Tibial nerve (tissue), 4 donors: Measurements from ENCODE around the gene EPHA6. TPM values are rescaled to one million over a fixed set of nuclear protein-coding genes. Genes with fewer than 3 reads are reported as not detected.

ENCODE experiments used
- DNase-seq, 2 donors: peaks; one replicate each; pipeline ENCODE4 v3.0.0-alpha.2; 2019; ENCODE audit warnings: low spot score in 2 of 2
- H3K27ac ChIP-seq, 4 donors: fragments of 200-600 bp; sonication (generic) in 3 of 4; one replicate each; pipeline ENCODE4 v1.5.1; 2017 to 2019; ENCODE audit warnings: mild to moderate bottlenecking in 1 of 4
- H3K27me3 ChIP-seq, 2 donors: fragments of 200-600 bp; sonication (generic) in 1 of 2; one replicate each; pipeline versions ENCODE4 v1.5.1 to v1.6.0; 2017 to 2019
- H3K36me3 ChIP-seq, 3 donors: fragments of 200-600 bp; sonication (generic); one replicate each; pipeline ENCODE4 v1.5.1; 2018 to 2019
- H3K4me1 ChIP-seq, 4 donors: fragments of 200-600 bp; sonication (generic) in 3 of 4; one replicate each; pipeline ENCODE4 v1.5.1; 2017 to 2019
- H3K4me3 ChIP-seq, 4 donors: fragments of 200-600 bp; sonication (generic) in 3 of 4; one replicate each; pipeline ENCODE4 v1.5.1; 2017 to 2019; ENCODE audit warnings: mild to moderate bottlenecking in 1 of 4, moderate library complexity in 1 of 4
- H3K9me3 ChIP-seq, 4 donors: fragments of 200-600 bp; sonication (generic) in 3 of 4; one replicate each; pipeline ENCODE4 v1.5.1; 2017 to 2019
- CTCF ChIP-seq, 5 experiments: fragments of 200-600 bp in 3 of 5; fragments of 450-650 bp in 2 of 5; sonication (generic) in 3 of 5; IDR thresholded peaks; one replicate each; pipeline ENCODE4 v1.5.1; 2016 to 2019; ENCODE audit warnings: antibody characterized with exemption in 5 of 5, mild to moderate bottlenecking in 3 of 5, moderate library complexity in 2 of 5
- EP300 ChIP-seq, 2 donors: sonication (generic); formaldehyde crosslinking; IDR thresholded peaks; one replicate each; pipeline ENCODE4 v1.6.1; 2017; ENCODE audit warnings: antibody characterized with exemption in 2 of 2, mild to moderate bottlenecking in 1 of 2
- POLR2A ChIP-seq, 2 donors: fragments of 450-650 bp; IDR thresholded peaks; one replicate each; pipeline ENCODE4 v1.6.1; 2017; ENCODE audit warnings: antibody characterized with exemption in 2 of 2, mild to moderate bottlenecking in 2 of 2, moderate library complexity in 2 of 2
- WGBS, 2 donors: methylation state at CpG; one replicate each; pipeline ENCODE4 v1.1.5; 2018; 5-methylcytosine and 5-hydroxymethylcytosine counted together
- total RNA-seq, 4 donors: library from RNA; depleted of rRNA; stranded (reverse); fragments of >200 nt; gene quantifications; one replicate each; pipeline ENCODE4 v1.1.0, GENCODE V29; 2016

EPHA6 gene
- total RNA-seq, 4 donors from 2014 or later: 0.30 to 1.3 (median 0.61) TPM

- Histone ChIP-seq H3K4me3 (no peak overlapping the region), H3K9me3 (no peaks in the 10 kb centered on the region), H3K36me3 (peaks cover 0 to 23% (median 0%) of the 10 kb centered on the region in 3 donors), H3K27me3 (no peaks in the 10 kb centered on the region), H3K27ac (no peak overlapping the region), H3K4me1 (peaks cover 0 to 4% (median 0%) of the 10 kb centered on the region in 4 donors)
- no peak for TF ChIP-seq CTCF (IDR thresholded peaks at IDR 0.05)
- no peak for TF ChIP-seq EP300 (IDR thresholded peaks at IDR 0.05)
- TF ChIP-seq POLR2A (IDR thresholded peaks at IDR 0.05): no peak
- DNase-seq: no peak
Observed at GRCh38 chr3:97778152-97778551, 963.8 kb downstream of the EPHA6 start.

- Histone ChIP-seq H3K4me1 (no peaks in the 10 kb centered on the region), H3K27ac (no peak overlapping the region), H3K4me3 (no peak overlapping the region), H3K27me3 (no peaks in the 10 kb centered on the region), H3K36me3 (peaks cover 0 to 18% (median 0%) of the 10 kb centered on the region in 3 donors), H3K9me3 (no peaks in the 10 kb centered on the region)
- DNase-seq: peak in 1 of 2 donors; percentile 45
- TF ChIP-seq CTCF (IDR thresholded peaks at IDR 0.05) (peak; percentile 67 to 85 (median 78)), EP300 (IDR thresholded peaks at IDR 0.05) (no peak)
Observed at GRCh38 chr3:97793420-97794019, 979.1 kb downstream of the EPHA6 start.

DNA sequence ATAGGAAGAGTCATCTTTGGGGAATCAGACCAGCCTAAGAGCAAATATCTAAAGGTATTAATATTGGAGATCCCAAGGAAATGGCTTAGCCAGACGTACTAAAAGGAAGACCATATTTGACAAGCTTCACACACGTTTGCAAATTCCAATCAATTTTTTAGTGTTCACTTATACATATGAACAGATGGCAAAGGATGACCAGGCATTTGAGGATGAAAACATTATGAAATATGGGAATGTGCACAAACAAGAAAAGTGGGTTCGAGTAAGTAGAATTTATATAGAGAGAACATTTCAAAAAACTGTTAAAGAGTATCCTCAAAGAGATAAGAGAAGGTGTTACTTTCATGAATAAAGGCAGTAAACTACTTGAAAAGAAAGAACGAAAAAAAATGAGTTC lies 981.6 kb downstream of the EPHA6 start:
- DNase-seq: no peak
- TF ChIP-seq POLR2A (IDR thresholded peaks at IDR 0.05) (no peak), CTCF (IDR thresholded peaks at IDR 0.05) (no peak), EP300 (IDR thresholded peaks at IDR 0.05) (no peak)
- peaks cover 0 to 15% (median 0%) of the 10 kb centered on the region in 3 donors for H3K36me3 ChIP-seq
- H3K9me3 ChIP-seq: no peaks in the 10 kb centered on the region
- H3K27me3 ChIP-seq: no peaks in the 10 kb centered on the region
- WGBS, 2 donors: 93 to 94% methylated on average over 4 of the region's 4 CpGs
- H3K4me3 ChIP-seq: no peak overlapping the region
- H3K27ac ChIP-seq: no peak overlapping the region
- H3K4me1 ChIP-seq: no peaks in the 10 kb centered on the region
